Measurements from ENCODE around the gene GGCX.

GRCh38 chr2:85534881-85535280 lies 26.4 kb downstream of the GGCX start:
- TF ChIP-seq POLR2A (IDR thresholded peaks at IDR 0.05; ENCODE audit: low read depth, low read length) = no peak
- no peak for TF ChIP-seq POLR2AphosphoS5 (IDR thresholded peaks at IDR 0.05; ENCODE audit: low read depth, low read length)
- TF ChIP-seq TAF1 (IDR thresholded peaks at IDR 0.05; ENCODE audit: borderline replicate concordance, low read depth, low read length) = no peak
